ENCODE results near the gene NRDC.

The NRDC gene

GRCh38 chr1:51790385-51790784 is 88.1 kb downstream of the NRDC start:
- no peak overlapping the region for H3K4me3 ChIP-seq (ENCODE audit: low read depth, low read length)
- no peak overlapping the region for H3K27ac ChIP-seq (ENCODE audit: extremely low read depth, low read depth, low read length)
- ChIA-PET POLR2A (no interaction called here), CTCF (interaction anchor here (1.0 to 2.0 kb wide), 2 partner anchors 15 to 21 kb away, joined by 3 to 4 read pairs; no protein-coding TSS in a partner anchor)
- H3K36me3 ChIP-seq (ENCODE audit: control insufficient read depth in 2 of 2, insufficient read depth in 1 of 2, low read length in 2 of 2) = peaks cover 17 to 100% of the 10 kb centered on the region in 2 experiments; a peak in 2 of 3 replicates
- no peaks in the 10 kb centered on the region for H3K9me3 ChIP-seq (ENCODE audit: control insufficient read depth, insufficient read depth, low read depth, low read length)
- H3K4me1 ChIP-seq (ENCODE audit: control insufficient read depth, insufficient read depth, low read length) = no peaks in the 10 kb centered on the region
- TF ChIP-seq ZBTB49 (tag by site-specific recombination; IDR thresholded peaks at IDR 0.05; ENCODE audit: low read depth) (no peak), GLI2 (tag by site-specific recombination; IDR thresholded peaks at IDR 0.05; ENCODE audit: borderline replicate concordance, low read depth) (no peak), ZNF843 (tag by site-specific recombination; IDR thresholded peaks at IDR 0.05) (no peak), EGR2 (tag by site-specific recombination; IDR thresholded peaks at IDR 0.05; ENCODE audit: low read depth) (no peak), OVOL3 (tag by site-specific recombination; IDR thresholded peaks at IDR 0.05) (no peak), SALL2 (tag by site-specific recombination; IDR thresholded peaks at IDR 0.05; ENCODE audit: borderline replicate concordance) (no peak), ZNF830 (tag by site-specific recombination; IDR thresholded peaks at IDR 0.05; ENCODE audit: low read depth) (no peak), BCL11B (tag by site-specific recombination; IDR thresholded peaks at IDR 0.05; ENCODE audit: low read depth) (no peak), REPIN1 (tag by site-specific recombination; IDR thresholded peaks at IDR 0.05; ENCODE audit: low read depth) (no peak), ZBTB44 (tag by site-specific recombination; IDR thresholded peaks at IDR 0.05) (no peak), ZNF707 (tag by site-specific recombination; IDR thresholded peaks at IDR 0.05) (no peak), ZBTB10 (tag by site-specific recombination; IDR thresholded peaks at IDR 0.05) (no peak), ZNF426 (tag by site-specific recombination; IDR thresholded peaks at IDR 0.05) (no peak), ZNF184 (tag by site-specific recombination; IDR thresholded peaks at IDR 0.05) (no peak), ZNF211 (tag by site-specific recombination; IDR thresholded peaks at IDR 0.05; ENCODE audit: low read depth) (no peak), CTCF (tag by site-specific recombination; IDR thresholded peaks at IDR 0.05) (no peak), ZBTB20 (tag by site-specific recombination; IDR thresholded peaks at IDR 0.05) (no peak), GLIS2 (tag by site-specific recombination; IDR thresholded peaks at IDR 0.05) (no peak)
